ENCODE results near the gene SMPDL3A.
"Not testable (repeated sequence)": the region's sequence is repeated elsewhere in the genome, so short reads cannot be mapped to it uniquely, and the experiment has no call there.

Gene SMPDL3A, protein sequence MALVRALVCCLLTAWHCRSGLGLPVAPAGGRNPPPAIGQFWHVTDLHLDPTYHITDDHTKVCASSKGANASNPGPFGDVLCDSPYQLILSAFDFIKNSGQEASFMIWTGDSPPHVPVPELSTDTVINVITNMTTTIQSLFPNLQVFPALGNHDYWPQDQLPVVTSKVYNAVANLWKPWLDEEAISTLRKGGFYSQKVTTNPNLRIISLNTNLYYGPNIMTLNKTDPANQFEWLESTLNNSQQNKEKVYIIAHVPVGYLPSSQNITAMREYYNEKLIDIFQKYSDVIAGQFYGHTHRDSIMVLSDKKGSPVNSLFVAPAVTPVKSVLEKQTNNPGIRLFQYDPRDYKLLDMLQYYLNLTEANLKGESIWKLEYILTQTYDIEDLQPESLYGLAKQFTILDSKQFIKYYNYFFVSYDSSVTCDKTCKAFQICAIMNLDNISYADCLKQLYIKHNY

DNA sequence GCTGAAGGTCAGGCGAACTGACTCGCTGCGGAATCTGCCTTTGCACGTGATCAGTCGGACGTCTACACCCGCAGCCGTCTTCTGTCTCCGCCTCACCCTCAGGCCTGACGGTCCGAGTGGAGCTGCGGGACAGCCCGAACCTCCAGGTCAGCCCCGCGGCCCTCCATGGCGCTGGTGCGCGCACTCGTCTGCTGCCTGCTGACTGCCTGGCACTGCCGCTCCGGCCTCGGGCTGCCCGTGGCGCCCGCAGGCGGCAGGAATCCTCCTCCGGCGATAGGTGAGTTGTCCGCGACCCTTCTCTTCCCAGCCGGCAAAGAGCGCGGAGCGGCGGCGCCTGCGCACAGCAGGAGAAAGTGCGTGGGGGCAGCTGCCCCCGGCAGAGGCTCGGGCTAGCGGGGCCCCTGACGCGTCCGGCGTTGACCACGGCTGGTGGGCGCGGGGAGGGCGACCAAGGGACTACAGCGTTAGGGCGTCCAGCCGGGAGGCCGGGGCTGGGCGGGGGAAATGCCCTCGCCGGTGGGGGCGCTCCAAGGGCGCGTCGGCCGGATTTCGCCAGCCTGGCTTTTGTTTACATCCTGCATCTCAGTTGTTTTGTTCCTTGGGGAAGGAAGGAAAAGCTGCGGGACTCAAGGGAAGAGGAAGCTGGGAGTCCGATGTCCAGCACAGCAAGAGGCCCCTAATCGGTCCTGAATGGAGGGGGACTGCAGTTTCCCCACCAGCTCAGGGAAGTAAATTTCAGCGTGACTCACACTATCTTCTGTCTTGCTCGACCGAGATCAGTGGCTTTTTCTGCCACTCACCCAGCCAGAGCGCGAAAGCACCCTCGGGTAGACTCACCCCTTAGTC is at the start of gene SMPDL3A:
Gene SMPDL3A, plus strand, starts transcription at position 77 of the 846 bp plus-strand sequence. Its CDS starts 89 bp downstream, at position 166.
- DNase-seq = peak; percentile 46 to 60

DNA sequence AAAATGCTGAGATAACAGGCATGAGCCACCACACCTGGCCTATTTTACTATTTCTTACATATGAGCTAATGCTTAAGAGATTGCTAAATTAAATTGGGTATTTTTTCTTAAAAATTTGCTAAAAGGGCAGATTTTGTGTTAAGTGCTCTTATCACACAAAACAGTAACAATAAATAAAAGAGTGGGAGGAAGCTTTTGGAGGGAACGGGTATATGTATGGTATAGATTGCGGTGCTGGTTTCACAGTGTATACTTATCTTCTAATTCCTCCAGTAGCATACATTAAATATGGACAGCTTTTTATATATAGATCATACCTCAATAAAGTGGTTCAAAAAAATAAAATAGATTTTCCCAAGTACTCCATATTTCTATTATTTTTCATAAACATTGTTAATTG is 49.0 kb upstream of the SMPDL3A start:
- no peak for DNase-seq

DNA sequence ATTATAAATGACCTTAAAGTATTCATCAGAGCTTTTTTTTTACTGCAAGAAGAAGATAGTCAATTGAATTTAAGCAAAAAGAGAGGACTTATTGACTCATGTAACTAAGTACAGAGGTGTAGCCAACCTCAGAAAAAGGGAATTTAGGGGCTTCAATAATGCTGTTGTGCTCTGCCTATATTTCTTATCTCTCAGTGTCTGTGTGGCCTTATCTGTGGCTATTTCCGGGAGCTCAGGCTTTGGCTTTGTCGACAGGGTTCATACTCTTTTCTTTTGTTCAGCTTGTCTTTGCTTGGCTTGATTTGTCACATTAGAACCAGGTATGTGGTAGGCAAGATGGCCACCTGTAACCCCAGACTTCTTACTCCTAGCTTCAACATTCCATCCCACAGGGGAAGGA is 48.1 kb upstream of the SMPDL3A start:
- no peak for DNase-seq

DNA sequence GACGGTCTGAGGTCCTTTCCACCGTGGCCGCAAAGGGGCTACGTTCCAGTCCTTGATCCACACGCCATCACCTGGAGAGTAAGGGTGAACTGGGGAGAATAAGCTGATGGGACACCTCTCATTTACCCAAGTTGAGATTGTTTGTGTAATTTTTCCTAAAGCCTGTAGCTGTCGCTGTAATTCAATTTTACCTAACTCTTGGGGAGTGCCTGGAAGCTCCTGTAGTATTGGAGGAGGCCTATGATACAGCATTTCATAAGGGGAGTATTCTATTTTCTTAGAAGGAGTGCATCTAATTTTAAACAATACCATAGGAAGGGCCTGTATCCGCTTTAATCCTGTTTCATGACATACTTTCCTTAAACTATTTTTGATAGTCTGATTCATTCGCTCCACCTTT is 44.8 kb upstream of the SMPDL3A start:
- not testable (repeated sequence) for DNase-seq

DNA sequence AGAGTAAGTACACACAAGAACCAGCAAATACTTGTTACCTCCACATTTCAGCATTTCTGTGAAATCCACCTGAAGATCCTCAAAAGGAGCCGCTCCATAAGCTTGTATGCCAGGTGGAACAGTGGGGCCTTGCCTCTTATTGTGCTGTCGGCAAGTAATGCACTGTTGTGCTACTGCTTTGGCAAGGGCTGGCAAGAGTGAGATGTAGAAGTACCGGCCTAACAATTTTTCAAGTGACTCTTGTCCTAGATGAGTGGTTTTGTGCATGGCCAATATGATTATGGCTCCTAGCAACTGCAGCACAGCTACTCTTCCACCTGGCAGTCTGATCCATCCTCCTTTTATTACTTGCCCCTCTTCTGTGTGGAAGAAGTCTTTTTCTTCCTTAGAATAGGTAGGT is 44.2 kb upstream of the SMPDL3A start:
- DNase-seq = not testable (repeated sequence)

DNA sequence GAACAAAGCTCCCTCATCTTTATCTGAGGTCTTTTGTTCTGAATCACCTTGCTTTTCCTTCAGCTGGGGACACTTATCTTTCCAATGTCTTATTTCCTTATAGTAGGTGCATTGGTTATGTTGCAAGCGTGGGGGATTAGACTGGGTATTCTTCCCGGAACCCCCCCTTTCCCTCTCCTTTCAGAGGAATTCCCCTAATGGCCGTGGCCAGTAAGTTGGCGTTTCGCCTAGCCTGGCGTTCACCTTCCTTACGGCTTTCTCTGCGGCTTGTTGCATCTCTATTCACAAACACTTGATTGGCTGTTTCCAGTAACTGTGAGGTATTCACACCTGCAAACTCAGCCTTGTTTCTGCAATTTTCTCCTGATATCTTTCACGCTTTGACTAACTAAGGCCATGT is 42.4 kb upstream of the SMPDL3A start:
- no peak for DNase-seq

DNA sequence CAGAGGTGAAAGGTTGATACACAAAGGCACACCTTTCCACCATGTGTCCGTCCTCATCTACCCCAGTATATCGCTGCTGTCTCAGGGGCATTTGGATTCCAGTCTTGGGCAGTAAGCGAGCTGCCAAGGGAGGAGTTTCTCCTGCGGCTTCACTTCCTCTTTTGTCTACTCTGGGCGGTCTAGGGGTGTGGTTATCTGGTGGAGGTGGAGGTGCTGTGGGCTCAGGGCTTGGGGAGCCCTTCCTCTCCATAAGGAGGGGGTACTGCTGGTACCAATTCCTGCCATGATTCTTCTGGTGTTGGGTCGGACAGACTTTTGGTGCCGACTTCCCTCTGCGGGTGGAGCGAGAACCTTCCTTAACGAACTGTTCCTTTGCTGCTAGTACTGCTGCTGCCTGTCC is 41.5 kb upstream of the SMPDL3A start:
- no peak for DNase-seq

DNA sequence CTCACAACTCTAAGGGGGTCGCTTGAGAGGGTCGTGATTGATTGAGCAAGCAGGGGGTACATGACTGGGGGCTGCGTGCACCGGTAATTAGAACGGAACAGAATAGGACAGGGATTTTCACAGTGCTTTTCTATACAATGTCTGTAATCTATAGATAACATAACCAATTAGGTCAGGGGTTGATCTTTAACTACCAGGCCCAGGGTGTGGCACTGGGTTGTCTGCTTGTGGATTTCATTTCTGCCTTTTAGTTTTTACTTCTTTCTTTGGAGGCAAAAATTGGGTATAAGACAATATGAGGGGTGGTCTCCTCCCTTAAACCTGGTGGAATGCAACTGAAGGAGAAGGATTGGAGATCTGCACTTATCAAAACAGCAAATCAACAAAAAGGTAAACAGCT is 40.1 kb upstream of the SMPDL3A start:
- not testable (repeated sequence) for DNase-seq

DNA sequence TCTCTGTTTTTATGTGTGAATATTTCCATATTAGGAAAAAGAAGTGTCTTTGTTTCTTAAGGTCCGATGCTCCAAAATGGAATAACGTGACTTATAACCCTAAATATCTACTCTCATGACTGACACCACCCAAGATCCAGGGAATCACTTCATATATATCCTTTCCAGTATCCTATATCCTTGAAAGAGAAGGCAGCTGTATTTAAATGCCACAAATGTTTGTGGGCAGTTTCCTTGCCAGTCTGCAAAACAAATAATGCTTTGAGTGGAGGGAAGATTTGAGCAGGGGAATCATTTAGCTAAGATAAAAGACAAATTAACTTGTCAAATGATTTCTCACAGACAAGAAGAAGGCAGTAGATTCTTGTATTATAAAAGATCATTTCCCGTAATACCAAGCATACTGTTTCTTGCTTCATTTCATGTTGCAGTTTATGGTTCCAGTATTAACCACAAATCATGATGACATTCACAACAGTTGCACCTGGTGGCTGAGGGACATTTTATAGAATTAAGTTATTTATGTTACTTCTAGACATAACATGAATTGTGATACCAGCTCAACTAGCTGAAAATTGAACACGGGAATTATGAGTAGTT is 39.5 kb upstream of the SMPDL3A start:
- no peak for DNase-seq

DNA sequence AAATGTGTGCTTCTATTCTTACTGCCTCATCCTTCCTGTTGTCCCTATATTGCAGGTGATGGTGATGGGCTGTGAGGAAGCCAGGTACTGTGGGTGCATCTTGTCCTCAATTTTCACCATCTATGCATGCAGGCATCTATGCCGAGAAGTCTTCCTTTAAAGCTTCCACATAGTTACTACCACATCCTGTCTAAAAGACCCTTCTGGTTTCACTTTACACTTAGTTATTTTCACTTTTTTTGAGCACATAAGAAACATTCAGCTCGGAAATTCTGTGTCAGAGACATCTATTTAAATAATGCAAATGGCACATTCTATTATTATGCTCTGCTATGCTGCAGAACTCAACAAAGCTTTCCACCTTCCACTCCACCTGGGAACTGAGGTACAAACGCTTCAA is 37.7 kb upstream of the SMPDL3A start:
- no peak for DNase-seq

DNA sequence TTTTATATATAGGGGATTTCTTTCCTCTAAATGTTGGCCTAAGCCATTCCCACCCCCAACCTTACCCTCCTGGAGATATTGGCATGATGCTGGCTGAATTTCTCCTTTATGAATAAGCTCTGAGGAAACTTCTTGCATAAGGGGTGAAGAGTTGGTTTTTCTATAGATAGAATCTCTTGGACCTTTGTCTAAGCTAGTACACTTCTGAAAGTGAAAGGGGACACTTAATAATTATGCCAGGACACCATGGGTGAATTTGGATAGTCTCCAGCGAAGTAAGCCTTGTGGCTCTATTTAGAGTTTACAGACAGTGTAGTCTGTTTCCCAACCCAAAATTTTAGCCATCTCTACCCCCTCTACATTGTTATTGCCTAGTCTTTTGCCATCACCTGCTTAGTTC is 36.6 kb upstream of the SMPDL3A start:
- no peak for DNase-seq

DNA sequence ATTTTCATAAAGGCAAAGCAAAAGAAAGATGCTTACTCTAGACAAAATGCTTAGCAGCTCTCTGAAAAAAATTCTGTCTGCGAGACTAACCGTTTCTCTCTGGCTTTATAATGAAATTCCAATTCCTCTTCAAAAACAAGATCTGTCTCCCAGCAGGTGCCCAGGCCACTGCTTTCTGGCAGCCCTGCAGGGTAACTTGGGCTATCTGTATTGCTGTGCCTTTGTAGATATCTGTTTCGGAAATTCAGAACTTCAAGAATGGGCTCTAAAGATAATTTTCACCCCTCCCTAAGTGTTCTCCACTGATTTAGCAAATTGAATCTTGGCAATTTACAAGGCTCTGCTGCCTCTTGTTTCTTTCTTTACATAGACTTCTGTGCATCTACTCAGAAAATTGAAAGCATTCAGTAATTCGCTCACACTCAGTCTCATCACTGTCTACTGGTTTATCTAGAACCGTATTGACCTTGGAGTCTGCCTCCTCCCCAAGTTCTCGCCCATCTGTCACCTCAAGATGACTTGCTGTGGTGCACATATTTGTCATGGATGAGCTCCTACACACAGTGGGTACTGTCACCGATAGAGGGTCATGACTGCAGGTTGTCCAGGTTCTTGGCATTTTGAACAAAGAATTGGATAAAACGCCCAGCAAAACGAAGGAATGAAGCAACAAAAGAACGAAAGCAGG is 35.9 kb upstream of the SMPDL3A start:
- no peak for DNase-seq

DNA sequence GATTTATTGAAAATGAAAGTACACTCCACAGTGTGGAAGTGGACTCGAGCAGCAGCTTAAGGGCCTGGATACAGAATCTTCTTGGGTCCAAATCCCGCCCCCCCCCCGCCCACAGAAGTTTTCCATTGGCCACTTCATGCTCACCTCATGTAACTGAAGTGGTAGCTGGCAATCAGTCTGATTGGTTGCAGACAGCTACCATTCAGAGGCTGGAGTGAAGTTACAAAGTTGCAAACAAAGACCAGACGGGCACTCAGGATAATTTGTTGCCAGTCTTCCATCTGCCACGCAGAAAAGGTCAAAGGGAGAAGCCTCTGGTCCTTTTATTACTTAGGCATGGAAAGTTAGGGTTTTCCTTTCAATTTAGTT is 35.4 kb upstream of the SMPDL3A start:
- no peak for DNase-seq

DNA sequence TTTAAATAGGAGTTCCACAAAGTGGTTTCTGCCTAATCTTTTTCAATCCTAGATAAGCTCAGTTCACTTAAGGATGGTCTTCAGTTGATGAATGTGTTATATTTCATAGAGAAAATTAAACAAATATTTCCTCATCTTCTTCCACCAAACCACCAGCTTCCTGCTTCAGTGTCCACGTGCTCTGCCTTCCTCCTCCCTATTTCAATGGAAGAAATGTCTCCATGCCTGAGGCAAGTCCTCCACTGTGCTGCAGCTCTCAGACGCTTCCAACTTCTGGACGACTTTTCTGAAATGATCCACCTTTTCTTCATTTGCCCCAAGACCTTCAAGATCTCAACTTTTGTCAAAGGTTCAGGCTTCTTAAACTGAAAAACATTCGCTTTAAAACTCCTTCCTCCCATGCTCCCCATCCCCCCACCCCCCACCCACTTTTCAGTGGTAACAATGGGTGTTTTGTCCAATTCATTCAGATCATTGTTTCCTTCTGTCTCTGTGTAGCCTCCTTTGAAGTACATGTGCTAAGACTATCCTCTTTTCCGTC is 34.8 kb upstream of the SMPDL3A start:
- DNase-seq = no peak

DNA sequence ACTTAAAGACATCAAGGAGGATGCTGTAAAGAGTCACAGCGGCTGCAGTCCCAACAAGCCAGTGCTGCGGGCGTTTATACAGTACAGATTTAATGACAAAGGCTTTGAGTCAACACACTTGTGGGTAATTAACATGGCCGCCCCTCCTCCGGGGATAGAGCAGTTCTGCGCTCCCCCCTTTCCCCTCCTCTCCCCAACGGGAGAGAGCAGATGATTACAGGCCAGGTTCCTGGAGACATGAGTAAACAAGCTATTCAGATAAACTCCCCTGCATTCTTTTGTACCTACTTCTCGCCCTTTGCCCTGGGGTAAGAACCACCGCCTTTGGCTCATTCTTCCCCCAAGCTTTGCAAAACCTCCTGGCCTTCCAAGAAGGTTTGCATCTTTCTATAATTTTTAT is 33.2 kb upstream of the SMPDL3A start:
- DNase-seq = no peak

DNA sequence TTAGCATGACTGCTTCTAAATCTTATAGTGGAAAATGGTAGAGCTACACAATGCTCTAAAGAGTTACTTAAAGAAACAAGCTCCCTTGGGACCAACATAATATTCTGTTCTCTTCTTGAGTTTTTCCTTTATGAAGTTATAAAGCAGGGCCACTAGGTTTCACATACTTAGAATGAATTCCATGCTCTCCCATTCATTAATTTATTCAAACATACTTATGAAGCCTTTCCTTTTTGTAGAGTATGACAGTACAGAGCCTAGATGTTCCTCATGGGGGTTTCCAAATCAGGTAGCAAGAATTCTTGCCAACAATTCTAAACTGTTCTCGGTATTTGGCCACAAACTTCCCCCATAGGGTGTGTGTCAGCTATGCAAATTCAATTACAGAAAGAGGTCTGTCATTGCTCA is 30.1 kb upstream of the SMPDL3A start:
- no peak for DNase-seq

DNA sequence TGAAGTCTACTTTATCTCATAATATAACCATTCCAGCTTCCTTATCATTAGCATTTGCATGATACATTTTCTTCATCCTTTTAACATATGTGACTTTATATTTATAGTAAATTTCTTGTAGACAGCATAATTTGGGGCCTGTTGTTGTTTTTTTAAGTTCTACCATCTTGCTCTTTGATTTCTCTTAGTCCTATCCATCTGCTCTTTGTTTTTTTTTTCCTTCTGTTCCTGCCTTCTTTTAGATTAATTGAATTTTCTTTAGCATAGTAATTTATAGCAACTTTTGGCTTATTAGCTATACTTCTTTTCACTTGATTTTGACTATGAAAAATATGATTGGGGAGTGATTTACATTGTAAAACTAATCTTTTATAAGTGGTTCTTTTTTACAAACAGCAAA is 28.7 kb upstream of the SMPDL3A start:
- DNase-seq = no peak

DNA sequence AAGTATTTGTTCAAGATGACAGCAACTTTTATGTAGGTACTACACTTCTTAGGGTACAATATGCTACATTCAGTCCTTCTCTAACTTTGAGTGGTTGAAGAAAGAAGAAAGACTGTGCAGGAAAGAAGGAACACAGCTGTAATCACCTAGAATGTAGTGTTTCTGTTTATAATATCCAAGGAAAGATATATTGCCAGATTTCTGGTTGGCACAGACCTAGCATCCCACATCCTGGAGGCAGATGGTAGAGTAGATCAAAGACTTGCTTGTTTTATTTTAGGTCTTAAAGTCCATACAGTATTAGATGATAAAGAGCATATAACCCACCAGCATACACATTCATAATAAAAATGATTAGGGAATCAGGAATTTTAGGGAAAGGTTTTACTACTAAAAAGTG is 22.8 kb upstream of the SMPDL3A start:
- DNase-seq = no peak

DNA sequence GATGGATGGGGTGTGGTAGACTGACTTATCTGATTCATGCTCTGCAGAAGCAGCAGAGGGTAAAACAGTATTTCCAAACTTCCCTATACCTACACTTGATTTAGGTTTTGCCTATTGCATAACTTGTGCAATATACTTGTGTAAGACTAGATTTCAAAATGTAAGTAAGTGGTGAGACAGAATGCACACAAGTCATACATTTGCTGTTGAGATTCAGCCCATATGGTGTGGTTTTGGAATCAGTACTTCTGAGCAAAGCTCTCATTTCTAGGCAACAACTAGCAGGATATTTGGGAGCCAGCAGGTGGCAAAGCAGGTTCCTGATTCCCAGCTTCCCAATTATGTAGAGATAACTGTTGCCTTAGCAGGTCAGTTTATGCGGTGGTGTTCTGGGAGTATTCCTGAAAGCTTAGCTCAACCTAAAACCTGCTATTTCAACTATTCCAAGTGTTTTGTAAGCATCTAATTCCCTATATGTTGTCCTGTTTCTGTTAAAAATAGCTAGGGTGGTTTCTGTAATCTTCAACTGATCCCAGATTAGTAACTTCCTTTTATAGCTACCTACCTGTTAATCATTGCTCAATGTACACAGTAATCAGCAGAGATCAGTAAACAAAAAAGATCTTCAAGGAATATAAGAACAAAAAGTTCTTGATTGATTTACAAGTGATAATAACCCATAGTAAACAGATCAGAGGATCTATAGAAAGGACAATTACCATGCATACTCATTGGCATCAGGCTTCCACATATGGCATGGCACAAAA is 18.0 kb upstream of the SMPDL3A start:
- no peak for DNase-seq

DNA sequence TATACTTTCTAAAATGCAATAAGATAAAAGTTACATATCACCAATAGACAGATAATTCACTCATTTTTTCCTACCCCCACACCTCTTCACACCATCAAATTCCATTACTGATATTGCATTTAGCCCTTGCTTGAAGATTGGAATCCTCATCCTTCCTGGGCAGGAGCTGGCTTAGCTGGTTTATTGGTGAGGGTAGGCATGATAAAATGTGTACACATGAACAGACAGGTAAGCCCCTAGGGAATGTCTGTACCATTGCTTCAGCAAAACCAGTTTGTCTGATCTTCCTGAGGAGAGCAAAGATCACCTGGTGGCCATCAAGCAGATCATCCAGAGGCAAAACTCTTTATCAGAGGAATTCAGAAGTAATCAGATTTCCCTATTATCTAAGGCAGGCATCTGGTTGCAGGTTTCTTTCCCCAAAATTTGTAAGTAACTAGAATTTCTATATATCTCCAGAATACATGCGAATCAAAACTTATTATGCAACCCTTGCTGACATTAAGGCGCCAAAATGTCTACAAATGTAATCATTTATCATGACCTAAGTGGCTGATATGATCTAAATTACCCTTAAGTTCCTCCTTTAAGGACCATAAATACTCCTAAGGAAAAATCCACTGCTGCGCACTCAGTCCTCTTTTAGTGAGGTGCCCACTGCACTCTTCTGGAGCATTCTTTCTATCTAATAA is 16.2 kb upstream of the SMPDL3A start:
- DNase-seq = no peak

DNA sequence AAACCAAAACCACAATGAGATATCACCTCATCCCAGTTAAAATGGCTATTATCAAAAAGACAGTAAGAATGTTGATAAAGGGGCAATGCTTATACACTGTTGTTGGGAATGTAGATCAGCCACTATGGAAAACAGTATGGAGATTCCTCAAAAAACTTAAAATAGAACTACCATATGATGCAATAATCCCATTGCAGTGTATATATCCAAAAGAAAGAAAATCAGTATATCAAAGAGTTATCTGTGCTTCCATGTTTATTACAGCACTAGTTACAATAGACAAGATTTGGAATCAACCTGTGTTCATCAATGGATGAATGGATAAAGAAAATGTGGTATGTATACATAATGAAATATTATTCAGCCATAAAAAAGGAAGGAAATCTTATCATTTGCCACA is 13.1 kb upstream of the SMPDL3A start:
- no peak for DNase-seq
